Measurements from ENCODE around the gene GBP4. TPM values are rescaled to one million over a fixed set of nuclear protein-coding genes. Genes with fewer than 3 reads are reported as not detected.

GBP4 gene
- total RNA-seq, 3 donors from 2014 or later: 3.6 to 5.1 (median 4.2) TPM

- no peak overlapping the region for H3K27ac ChIP-seq
- intact Hi-C loops (cut with DNase I; ENCODE audit: low total_unique reads): no loop called here
- TF ChIP-seq POLR2AphosphoS5 (IDR thresholded peaks at IDR 0.05) (no peak), POLR2A (IDR thresholded peaks at IDR 0.05) (no peak), CTCF (IDR thresholded peaks at IDR 0.05) (no peak)
Observed at GRCh38 chr1:89211035-89211634, 12.4 kb upstream of the GBP4 start.

GRCh38 chr1:89206373-89206772 lies 7.6 kb upstream of the GBP4 start:
- no peaks in the 10 kb centered on the region for H3K27me3 ChIP-seq
- no peak overlapping the region for H3K4me3 ChIP-seq
- TF ChIP-seq POLR2AphosphoS5 (IDR thresholded peaks at IDR 0.05) (no peak), CTCF (IDR thresholded peaks at IDR 0.05) (no peak), POLR2A (IDR thresholded peaks at IDR 0.05) (no peak)
- H3K9me3 ChIP-seq: peaks cover 10 to 13% of the 10 kb centered on the region in 2 donors
- no peaks in the 10 kb centered on the region for H3K36me3 ChIP-seq
- no peak overlapping the region for H3K27ac ChIP-seq
- intact Hi-C loops (cut with DNase I; ENCODE audit: low total_unique reads): no loop called here
- DNase-seq (ENCODE audit: low spot score in 2 of 2): no peak
- no peaks in the 10 kb centered on the region for H3K4me1 ChIP-seq

More at GRCh38 chr1:89211035-89211634, 12.4 kb upstream of the GBP4 start:
- peaks cover 0 to 7% of the 10 kb centered on the region in 2 donors for H3K9me3 ChIP-seq
- H3K4me3 ChIP-seq: no peak overlapping the region
- DNase-seq (ENCODE audit: low spot score in 2 of 2): no peak
- no peaks in the 10 kb centered on the region for H3K36me3 ChIP-seq
- H3K27me3 ChIP-seq: no peaks in the 10 kb centered on the region
- H3K4me1 ChIP-seq: no peaks in the 10 kb centered on the region

GRCh38 chr1:89203166-89203565 lies 4.4 kb upstream of the GBP4 start:
- TF ChIP-seq POLR2AphosphoS5 (IDR thresholded peaks at IDR 0.05): no peak
- TF ChIP-seq POLR2A (IDR thresholded peaks at IDR 0.05): no peak
- TF ChIP-seq CTCF (IDR thresholded peaks at IDR 0.05): no peak
- H3K27me3 ChIP-seq: no peaks in the 10 kb centered on the region
- no peak for DNase-seq (ENCODE audit: low spot score in 2 of 2)
- no peak overlapping the region for H3K4me3 ChIP-seq
- H3K36me3 ChIP-seq: no peaks in the 10 kb centered on the region
- intact Hi-C loops (cut with DNase I; ENCODE audit: low total_unique reads): no loop called here
- H3K4me1 ChIP-seq: no peaks in the 10 kb centered on the region
- H3K27ac ChIP-seq: no peak overlapping the region
- peaks cover 8 to 10% of the 10 kb centered on the region in 2 donors for H3K9me3 ChIP-seq

GRCh38 chr1:89201106-89201794 lies 2.5 kb upstream of the GBP4 start:
- DNase-seq (ENCODE audit: low spot score in 2 of 2): no peak
- H3K4me1 ChIP-seq: no peaks in the 10 kb centered on the region
- H3K27ac ChIP-seq: no peak overlapping the region
- TF ChIP-seq POLR2A (IDR thresholded peaks at IDR 0.05) (no peak), POLR2AphosphoS5 (IDR thresholded peaks at IDR 0.05) (no peak), CTCF (IDR thresholded peaks at IDR 0.05) (no peak)
- intact Hi-C loops (cut with DNase I; ENCODE audit: low total_unique reads): no loop called here
- H3K27me3 ChIP-seq: no peaks in the 10 kb centered on the region
- H3K36me3 ChIP-seq: no peaks in the 10 kb centered on the region
- no peak overlapping the region for H3K4me3 ChIP-seq
- peaks cover 8 to 10% of the 10 kb centered on the region in 2 donors for H3K9me3 ChIP-seq

GRCh38 chr1:89200663-89201062 lies 1.9 kb upstream of the GBP4 start:
- Histone ChIP-seq H3K27me3 (no peaks in the 10 kb centered on the region), H3K27ac (no peak overlapping the region), H3K4me3 (no peak overlapping the region), H3K9me3 (peaks cover 8 to 10% of the 10 kb centered on the region in 2 donors), H3K36me3 (no peaks in the 10 kb centered on the region), H3K4me1 (no peaks in the 10 kb centered on the region)
- intact Hi-C loops (cut with DNase I; ENCODE audit: low total_unique reads): no loop called here
- no peak for TF ChIP-seq CTCF (IDR thresholded peaks at IDR 0.05)
- no peak for TF ChIP-seq POLR2AphosphoS5 (IDR thresholded peaks at IDR 0.05)
- TF ChIP-seq POLR2A (IDR thresholded peaks at IDR 0.05): no peak
- DNase-seq (ENCODE audit: low spot score in 2 of 2): no peak

Data from breast epithelium (tissue), 4 donors.